ENCODE measurements around the gene HSPG2.

Gene HSPG2

DNA sequence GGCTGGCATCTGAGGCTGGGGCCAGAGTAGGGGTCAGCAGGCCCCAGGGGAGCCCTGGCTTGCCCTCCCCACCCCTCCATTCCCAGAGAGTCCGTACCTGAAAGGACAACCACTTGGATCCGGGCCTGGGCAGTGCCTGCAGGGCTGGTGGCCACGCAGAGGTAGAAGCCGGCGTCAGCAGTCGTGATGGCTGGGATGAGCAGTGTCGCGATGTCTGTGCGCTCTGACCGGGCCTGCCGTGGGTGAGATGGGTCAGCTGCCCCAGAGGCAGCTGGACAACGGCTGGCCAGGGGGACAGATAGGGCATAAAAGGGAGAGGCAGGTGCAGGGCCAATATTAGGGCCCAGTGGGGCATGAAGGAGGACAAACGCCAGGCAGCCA lies 82.4 kb downstream of the HSPG2 start:
- H3K27me3 ChIP-seq (ENCODE audit: control insufficient read depth in 1 of 2, insufficient read depth in 2 of 2, low read length in 2 of 2), result no peaks in the 10 kb centered on the region
- no peak overlapping the region for H3K27ac ChIP-seq (ENCODE audit: low read depth, low read length)
- H3K36me3 ChIP-seq (ENCODE audit: control insufficient read depth in 1 of 2, insufficient read depth in 2 of 2, low read length in 2 of 2), result peaks cover 23 to 75% of the 10 kb centered on the region in 2 donors

DNA sequence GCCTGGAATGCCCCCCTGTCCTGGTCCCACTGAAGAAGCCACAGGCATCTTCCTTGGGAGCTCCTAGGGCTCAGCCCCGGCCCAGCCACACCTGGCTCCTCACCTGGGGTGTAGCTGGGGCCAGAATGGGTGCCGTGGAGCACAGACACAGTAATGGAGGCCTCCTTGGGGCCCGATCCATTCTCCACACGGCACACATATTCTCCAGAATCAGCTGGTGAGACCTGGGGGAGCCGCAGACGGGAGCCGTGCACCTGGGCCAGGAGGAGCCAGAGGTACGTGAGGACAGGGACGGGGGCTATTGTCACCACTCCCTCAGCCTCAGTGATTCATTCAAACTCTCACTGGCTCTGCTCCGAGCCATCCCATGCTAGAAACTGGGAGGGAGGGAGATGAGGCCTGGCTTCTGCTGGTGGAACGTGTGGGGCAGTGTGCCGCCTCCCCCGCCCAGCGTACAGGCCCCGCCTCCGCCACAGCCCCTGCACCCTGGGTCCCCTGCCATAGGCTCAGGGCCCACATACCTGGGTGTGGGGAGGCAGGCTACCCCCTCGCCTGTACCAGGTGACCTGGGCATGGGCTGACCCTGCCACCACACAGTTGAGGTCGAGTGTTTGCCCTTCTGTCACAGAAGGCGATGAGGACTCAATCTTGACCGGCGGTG lies 82.9 kb downstream of the HSPG2 start:
- Histone ChIP-seq H3K9me3 (ENCODE audit: control insufficient read depth in 1 of 2, low read length in 2 of 2) (no peaks in the 10 kb centered on the region), H3K36me3 (ENCODE audit: control insufficient read depth in 1 of 2, insufficient read depth in 2 of 2, low read length in 2 of 2) (peaks cover 23 to 74% of the 10 kb centered on the region in 2 donors), H3K27ac (ENCODE audit: low read depth, low read length) (no peak overlapping the region), H3K27me3 (ENCODE audit: control insufficient read depth in 1 of 2, insufficient read depth in 2 of 2, low read length in 2 of 2) (no peaks in the 10 kb centered on the region), H3K9ac (ENCODE audit: low read depth in 1 of 2, low read length in 2 of 2) (no peak overlapping the region), H3K4me1 (ENCODE audit: control insufficient read depth in 1 of 2, insufficient read depth in 2 of 2, low read length in 2 of 2) (peaks cover 0 to 4% of the 10 kb centered on the region in 2 donors), H3K4me3 (ENCODE audit: low read depth in 1 of 2, low read length in 2 of 2) (no peak overlapping the region)

More for the DNA sequence above, 82.4 kb downstream of the HSPG2 start:
- Histone ChIP-seq H3K9me3 (ENCODE audit: control insufficient read depth in 1 of 2, low read length in 2 of 2) (no peaks in the 10 kb centered on the region), H3K4me1 (ENCODE audit: control insufficient read depth in 1 of 2, insufficient read depth in 2 of 2, low read length in 2 of 2) (peaks cover 0 to 4% of the 10 kb centered on the region in 2 donors), H3K9ac (ENCODE audit: low read depth in 1 of 2, low read length in 2 of 2) (no peak overlapping the region), H3K4me3 (ENCODE audit: low read depth in 1 of 2, low read length in 2 of 2) (no peak overlapping the region)

DNA sequence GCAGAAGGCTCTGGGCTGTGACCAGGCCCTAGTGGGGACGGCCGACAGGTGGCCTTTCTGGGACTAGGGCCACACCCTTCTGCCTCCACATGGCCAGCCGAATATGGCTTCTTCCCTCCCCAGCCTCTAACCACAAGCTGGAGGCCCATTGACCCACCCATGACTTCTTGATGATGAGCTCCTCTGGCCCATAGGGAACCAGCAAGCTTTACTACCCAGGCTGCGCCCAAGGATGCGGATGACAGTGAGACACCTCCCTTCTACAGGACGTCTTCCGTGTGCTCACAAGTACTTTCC lies 84.0 kb downstream of the HSPG2 start:
- H3K4me3 ChIP-seq (ENCODE audit: low read depth in 1 of 2, low read length in 2 of 2), result no peak overlapping the region

DNA sequence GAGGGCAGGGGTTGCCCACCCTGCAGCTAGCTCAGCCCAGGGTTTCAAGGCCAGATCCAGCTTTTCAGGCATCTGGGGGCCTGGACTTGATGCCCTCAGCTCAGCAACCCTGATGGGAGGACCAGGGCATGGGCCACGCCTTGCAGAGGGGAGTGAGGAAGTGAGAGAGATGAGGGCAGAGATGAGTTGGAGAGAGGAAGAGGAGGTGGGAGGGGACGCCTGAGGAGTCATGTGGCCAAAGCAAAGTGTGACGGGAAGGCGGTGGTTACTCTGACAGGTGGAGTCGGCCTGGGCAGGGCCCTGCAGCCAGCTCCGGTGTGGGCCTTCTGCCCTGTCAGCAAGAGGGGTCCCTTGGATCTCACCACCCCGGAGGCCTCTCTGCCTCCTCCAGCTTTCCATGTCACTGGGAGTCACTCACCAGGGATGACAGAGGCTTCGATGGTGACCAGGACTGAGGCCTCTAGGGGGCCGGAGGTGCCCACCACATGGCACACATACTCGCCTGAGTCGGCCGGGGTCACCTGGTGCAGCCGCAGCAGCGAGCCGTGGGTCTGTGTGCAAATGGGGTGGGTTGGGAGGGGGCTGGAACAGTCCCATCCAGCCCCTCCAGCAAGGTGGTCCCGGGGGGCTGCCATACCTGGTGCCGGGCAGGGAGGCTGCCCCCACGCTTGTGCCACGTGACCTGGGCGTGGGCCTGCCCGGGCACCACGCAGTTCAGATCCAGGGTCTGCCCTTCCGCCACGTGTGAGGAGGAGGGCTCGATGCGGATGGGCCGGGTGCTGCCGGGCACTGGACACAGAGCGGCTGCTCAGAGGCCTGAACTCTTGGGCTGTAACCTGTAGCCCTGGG lies 84.6 kb downstream of the HSPG2 start:
- H3K36me3 ChIP-seq (ENCODE audit: control insufficient read depth in 1 of 2, insufficient read depth in 2 of 2, low read length in 2 of 2), result peaks cover 30 to 85% of the 10 kb centered on the region in 2 donors
- H3K27ac ChIP-seq (ENCODE audit: low read depth, low read length), result no peak overlapping the region
- H3K27me3 ChIP-seq (ENCODE audit: control insufficient read depth in 1 of 2, insufficient read depth in 2 of 2, low read length in 2 of 2), result no peaks in the 10 kb centered on the region
- no peak overlapping the region for H3K4me3 ChIP-seq (ENCODE audit: low read depth in 1 of 2, low read length in 2 of 2)
- no peak overlapping the region for H3K9ac ChIP-seq (ENCODE audit: low read depth in 1 of 2, low read length in 2 of 2)
- peaks cover 0 to 4% of the 10 kb centered on the region in 2 donors for H3K4me1 ChIP-seq (ENCODE audit: control insufficient read depth in 1 of 2, insufficient read depth in 2 of 2, low read length in 2 of 2)
- H3K9me3 ChIP-seq (ENCODE audit: control insufficient read depth in 1 of 2, low read length in 2 of 2), result no peaks in the 10 kb centered on the region

More for the DNA sequence above, 84.0 kb downstream of the HSPG2 start:
- Histone ChIP-seq H3K27ac (ENCODE audit: low read depth, low read length) (no peak overlapping the region), H3K9ac (ENCODE audit: low read depth in 1 of 2, low read length in 2 of 2) (no peak overlapping the region), H3K36me3 (ENCODE audit: control insufficient read depth in 1 of 2, insufficient read depth in 2 of 2, low read length in 2 of 2) (peaks cover 27 to 79% of the 10 kb centered on the region in 2 donors), H3K27me3 (ENCODE audit: control insufficient read depth in 1 of 2, insufficient read depth in 2 of 2, low read length in 2 of 2) (no peaks in the 10 kb centered on the region), H3K9me3 (ENCODE audit: control insufficient read depth in 1 of 2, low read length in 2 of 2) (no peaks in the 10 kb centered on the region), H3K4me1 (ENCODE audit: control insufficient read depth in 1 of 2, insufficient read depth in 2 of 2, low read length in 2 of 2) (peaks cover 0 to 4% of the 10 kb centered on the region in 2 donors)

DNA sequence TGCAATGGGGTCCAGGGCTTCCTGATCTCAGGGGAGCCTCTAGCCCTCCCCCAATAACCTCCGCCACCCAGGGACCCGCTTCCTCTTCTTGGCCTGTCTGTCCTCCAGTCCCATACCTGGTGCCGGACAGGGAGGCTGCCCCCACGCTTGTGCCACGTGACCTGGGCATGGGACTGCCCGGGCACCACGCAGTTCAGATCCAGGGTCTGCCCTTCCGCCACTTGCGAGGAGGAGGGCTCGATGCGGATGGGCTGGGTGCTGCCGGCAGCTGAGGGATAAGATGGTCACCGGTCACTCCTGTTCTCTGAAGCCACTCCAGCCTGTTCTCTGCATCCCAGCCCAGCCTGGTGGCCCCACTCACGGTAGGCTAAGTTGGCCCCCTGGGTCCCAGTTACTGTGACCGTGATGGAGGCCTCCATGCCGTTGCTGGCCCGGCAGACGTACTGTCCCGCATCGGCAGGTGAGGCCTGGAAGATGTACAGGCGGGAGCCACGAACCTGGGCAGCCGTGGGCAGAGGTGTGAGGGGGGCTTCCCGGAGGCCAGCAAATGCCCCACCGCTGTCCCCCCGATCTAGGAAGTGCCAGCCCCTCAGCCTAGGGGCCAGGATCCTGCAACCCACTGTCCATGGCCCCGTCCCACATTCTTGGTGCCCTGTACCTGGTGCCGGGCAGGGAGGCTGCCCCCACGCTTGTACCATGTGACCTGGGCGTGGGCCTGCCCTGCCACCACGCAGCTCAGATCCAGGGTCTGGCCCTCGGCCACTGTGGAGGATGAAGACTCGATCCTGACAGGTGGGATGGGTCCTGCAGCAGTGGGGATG lies 85.5 kb downstream of the HSPG2 start:
- Histone ChIP-seq H3K9me3 (ENCODE audit: control insufficient read depth in 1 of 2, low read length in 2 of 2) (no peaks in the 10 kb centered on the region), H3K27me3 (ENCODE audit: control insufficient read depth in 1 of 2, insufficient read depth in 2 of 2, low read length in 2 of 2) (no peaks in the 10 kb centered on the region), H3K27ac (ENCODE audit: low read depth, low read length) (no peak overlapping the region), H3K4me3 (ENCODE audit: low read depth in 1 of 2, low read length in 2 of 2) (no peak overlapping the region), H3K4me1 (ENCODE audit: control insufficient read depth in 1 of 2, insufficient read depth in 2 of 2, low read length in 2 of 2) (no peaks in the 10 kb centered on the region), H3K9ac (ENCODE audit: low read depth in 1 of 2, low read length in 2 of 2) (no peak overlapping the region), H3K36me3 (ENCODE audit: control insufficient read depth in 1 of 2, insufficient read depth in 2 of 2, low read length in 2 of 2) (peaks cover 23 to 83% of the 10 kb centered on the region in 2 donors)

DNA sequence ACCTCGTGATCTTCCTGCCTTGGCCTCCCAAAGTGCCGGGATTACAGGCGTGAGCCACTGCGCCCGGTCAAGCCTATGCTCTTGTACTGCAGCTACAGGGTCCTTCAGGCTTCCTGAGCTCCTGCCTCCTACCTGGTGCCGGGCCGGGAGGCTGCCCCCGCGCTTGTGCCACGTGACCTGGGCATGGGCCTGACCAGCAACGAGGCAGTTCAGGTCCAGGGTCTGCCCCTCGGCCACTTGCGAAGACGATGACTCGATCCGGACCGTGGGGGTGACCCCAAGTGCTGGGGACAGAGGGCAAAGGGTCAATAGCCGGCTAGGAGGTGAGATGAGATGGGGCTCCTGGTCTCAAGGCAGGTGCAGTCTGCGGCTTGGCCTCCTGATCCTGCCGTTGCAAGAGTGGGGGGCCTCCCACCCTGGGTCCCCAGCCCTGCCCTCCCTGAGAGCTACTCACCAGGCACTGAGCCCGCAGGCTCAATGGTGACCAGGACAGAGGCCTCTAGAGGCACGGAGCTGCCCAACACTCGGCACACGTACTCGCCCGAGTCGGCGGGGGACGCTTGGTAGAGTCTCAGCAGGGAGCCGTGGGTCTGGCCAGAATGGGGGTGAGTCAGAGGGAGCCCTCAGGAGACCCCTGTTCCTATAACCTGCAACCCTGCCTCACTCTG lies 87.1 kb downstream of the HSPG2 start:
- H3K9me3 ChIP-seq (ENCODE audit: control insufficient read depth in 1 of 2, low read length in 2 of 2), result no peaks in the 10 kb centered on the region
- no peak overlapping the region for H3K4me3 ChIP-seq (ENCODE audit: low read depth in 1 of 2, low read length in 2 of 2)
- no peak overlapping the region for H3K9ac ChIP-seq (ENCODE audit: low read depth in 1 of 2, low read length in 2 of 2)
- no peaks in the 10 kb centered on the region for H3K27me3 ChIP-seq (ENCODE audit: control insufficient read depth in 1 of 2, insufficient read depth in 2 of 2, low read length in 2 of 2)
- H3K36me3 ChIP-seq (ENCODE audit: control insufficient read depth in 1 of 2, insufficient read depth in 2 of 2, low read length in 2 of 2), result peaks cover 29 to 81% of the 10 kb centered on the region in 2 donors
- H3K27ac ChIP-seq (ENCODE audit: low read depth, low read length), result no peak overlapping the region
- no peaks in the 10 kb centered on the region for H3K4me1 ChIP-seq (ENCODE audit: control insufficient read depth in 1 of 2, insufficient read depth in 2 of 2, low read length in 2 of 2)

DNA sequence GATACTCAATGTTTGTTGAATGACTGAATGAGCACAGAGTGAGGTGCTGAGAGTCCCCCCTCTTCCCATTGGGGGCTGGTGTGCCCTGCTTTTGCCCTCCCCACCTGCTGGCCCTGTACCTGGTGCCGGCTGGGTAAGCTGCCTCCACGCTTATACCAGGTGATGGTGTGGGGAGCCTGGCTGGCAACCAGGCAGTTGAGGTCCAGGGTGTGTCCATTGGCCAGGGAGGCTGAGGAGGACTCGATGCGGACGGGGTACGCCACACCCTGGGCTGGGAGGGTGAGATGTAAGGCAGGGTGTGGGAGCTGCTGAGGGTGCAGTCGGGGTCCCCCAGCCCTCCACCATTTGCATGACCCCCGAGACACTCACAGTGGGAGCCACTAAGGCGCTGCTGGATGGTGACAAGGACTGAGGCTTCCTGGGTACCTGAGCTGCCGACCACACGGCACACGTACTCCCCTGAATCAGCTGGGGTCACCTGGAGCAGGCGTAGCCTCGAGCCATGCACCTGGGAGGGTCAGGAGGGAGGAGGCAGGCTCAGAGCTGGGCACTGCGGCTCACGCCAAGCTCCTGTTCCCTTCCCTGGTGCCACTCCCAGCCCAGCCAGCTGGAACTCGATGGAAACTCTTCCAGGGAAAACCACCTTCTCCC lies 88.5 kb downstream of the HSPG2 start:
- Histone ChIP-seq H3K27ac (ENCODE audit: low read depth, low read length) (no peak overlapping the region), H3K4me1 (ENCODE audit: control insufficient read depth in 1 of 2, insufficient read depth in 2 of 2, low read length in 2 of 2) (no peaks in the 10 kb centered on the region)

DNA sequence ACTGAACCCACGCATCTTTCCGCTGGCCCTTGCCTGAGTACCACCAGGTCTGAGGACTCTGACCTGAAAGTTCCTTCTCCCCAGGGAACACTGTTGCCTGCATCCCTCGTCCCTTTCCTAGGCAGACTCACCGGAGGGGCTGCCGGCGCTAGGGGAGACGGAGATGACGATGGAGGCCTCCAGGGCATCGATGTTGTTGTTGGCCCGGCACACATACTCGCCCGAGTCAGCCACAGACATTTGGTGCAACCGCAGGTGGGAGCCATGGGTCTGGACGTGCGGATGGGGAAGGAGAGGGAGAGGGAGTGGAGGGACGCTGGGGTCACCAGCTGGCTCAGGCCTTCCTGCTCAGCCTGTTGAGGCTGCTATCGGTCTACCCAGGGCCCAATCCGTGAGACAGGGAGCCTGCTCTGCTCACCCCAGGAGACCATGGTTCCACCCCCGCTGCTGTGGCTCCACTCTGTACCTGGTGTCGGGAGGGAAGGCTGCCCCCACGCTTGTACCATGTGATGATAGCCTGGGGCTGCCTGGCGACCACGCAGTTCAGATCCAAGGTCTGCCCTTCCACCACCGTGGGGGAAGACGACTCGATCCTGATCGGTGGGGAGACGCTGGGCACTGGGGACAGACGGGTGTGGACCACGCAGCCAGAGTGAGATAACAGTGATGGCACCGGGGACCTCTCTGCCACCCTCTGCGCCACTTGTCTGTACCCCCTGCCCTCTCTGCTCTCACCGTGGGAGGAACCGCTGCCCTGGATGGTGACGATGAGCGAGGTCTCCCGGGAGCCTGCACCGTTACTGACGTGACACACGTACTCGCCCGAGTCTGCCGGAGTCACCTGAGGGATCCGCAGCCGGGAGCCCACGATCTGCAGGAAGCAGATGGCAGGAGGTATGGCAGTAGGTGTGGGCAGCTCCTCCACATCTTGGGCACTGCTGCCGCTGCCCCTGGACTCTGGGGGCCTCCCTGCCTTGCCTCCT lies 89.6 kb downstream of the HSPG2 start:
- no peaks in the 10 kb centered on the region for H3K4me1 ChIP-seq (ENCODE audit: control insufficient read depth in 1 of 2, insufficient read depth in 2 of 2, low read length in 2 of 2)
- no peak overlapping the region for H3K9ac ChIP-seq (ENCODE audit: low read depth in 1 of 2, low read length in 2 of 2)
- H3K4me3 ChIP-seq (ENCODE audit: low read depth in 1 of 2, low read length in 2 of 2), result no peak overlapping the region
- H3K36me3 ChIP-seq (ENCODE audit: control insufficient read depth in 1 of 2, insufficient read depth in 2 of 2, low read length in 2 of 2), result peaks cover 36 to 79% of the 10 kb centered on the region in 2 donors
- H3K9me3 ChIP-seq (ENCODE audit: control insufficient read depth in 1 of 2, low read length in 2 of 2), result no peaks in the 10 kb centered on the region
- no peaks in the 10 kb centered on the region for H3K27me3 ChIP-seq (ENCODE audit: control insufficient read depth in 1 of 2, insufficient read depth in 2 of 2, low read length in 2 of 2)
- no peak overlapping the region for H3K27ac ChIP-seq (ENCODE audit: low read depth, low read length)

More for the DNA sequence above, 88.5 kb downstream of the HSPG2 start:
- Histone ChIP-seq H3K27me3 (ENCODE audit: control insufficient read depth in 1 of 2, insufficient read depth in 2 of 2, low read length in 2 of 2) (no peaks in the 10 kb centered on the region), H3K9me3 (ENCODE audit: control insufficient read depth in 1 of 2, low read length in 2 of 2) (no peaks in the 10 kb centered on the region), H3K4me3 (ENCODE audit: low read depth in 1 of 2, low read length in 2 of 2) (no peak overlapping the region), H3K36me3 (ENCODE audit: control insufficient read depth in 1 of 2, insufficient read depth in 2 of 2, low read length in 2 of 2) (peaks cover 27 to 76% of the 10 kb centered on the region in 2 donors), H3K9ac (ENCODE audit: low read depth in 1 of 2, low read length in 2 of 2) (no peak overlapping the region)
